SHP77 treated with DMSO at 0.1 percent for 48 hours (cell line): ENCODE results near the gene TRIM27.
"Not testable (repeated sequence)": the region's sequence is repeated elsewhere in the genome, so short reads cannot be mapped to it uniquely, and the experiment has no call there.

Experiments
- DNase-seq: peaks from one replicate; lab custom pipeline; 2025; lab: John Stamatoyannopoulos, UW

The TRIM27 gene

DNA sequence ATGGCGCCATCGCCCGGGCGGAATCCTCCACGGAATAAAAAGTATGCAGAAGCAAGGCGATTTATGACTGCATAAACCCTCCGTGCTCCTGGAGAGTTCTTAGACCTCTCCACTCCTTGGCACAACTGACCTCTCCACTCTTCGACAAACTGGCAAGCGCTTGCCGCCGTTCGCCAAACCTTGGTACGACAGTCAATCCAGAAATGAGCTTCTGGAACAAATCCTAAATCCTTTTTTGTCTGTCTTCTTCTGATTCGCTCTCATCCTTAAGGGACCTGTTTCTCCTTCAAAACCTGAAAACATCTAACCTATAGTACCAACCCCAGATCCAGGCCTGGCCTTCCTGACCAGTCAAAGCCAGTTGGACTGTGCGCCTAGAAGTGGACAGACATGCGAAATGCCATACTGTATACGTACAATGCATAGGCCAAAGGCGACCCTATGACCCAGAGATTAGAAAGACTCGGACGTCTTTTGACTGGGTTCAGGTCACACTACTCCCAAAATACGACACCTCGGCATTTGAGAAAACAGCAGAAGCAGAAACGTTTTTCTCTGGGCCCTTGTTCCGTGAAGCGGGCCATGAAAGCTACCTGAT, 59.4 kb downstream of the TRIM27 start:
- DNase-seq = peak; percentile 66

DNA sequence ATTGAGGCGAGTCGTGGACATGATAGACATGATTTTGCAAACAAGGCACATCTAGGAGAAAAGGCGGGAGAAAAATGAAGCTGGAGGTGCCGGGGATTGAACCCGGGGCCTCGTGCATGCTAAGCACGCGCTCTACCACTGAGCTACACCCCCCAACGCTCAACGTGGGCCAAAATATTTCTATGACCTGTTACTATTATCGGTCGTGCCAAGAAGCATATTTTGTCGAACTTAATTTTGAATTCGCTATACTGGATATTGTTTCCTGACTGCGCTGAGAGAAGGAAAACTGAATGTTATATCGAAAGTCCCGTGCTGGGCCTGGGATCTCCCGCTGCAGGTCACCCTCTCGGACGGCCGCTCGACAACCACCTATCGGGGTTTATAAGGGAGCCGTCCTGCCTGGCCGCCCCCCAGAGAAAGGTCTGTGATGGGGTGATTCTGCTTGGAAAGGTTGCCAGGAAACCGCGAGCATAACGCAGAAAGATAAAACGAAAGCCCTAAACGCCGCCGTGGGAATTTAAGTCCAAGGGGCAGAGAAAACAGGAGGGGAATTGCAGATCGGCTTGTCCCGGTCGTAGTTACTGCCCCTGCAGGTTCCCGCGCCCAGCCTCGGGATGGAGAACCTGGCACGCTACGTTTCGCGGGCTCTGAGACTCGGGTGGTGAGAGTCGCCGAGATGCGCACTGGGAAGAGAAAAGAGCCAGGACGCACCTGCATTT, 60.0 kb downstream of the TRIM27 start:
- DNase-seq = peak; percentile 69

DNA sequence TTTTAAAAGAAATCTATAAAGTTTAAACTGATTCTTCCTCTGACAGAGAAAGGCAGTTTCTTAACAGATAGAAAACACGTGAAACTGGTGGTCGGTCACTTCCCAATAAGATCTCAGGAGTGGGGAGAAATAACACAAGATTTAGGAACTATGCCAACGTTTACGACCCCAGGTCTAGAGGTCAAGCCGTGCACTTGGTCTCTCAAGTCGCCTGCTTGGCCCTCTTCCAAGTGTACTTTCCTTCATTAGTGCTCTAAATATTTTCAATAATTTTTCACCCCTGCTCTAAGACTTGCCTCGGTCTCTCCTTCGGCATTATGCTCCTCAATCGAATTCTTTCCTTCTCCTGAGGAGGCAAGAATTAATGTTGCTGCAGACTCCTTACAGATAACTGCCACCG, 61.7 kb downstream of the TRIM27 start:
- DNase-seq = no peak

DNA sequence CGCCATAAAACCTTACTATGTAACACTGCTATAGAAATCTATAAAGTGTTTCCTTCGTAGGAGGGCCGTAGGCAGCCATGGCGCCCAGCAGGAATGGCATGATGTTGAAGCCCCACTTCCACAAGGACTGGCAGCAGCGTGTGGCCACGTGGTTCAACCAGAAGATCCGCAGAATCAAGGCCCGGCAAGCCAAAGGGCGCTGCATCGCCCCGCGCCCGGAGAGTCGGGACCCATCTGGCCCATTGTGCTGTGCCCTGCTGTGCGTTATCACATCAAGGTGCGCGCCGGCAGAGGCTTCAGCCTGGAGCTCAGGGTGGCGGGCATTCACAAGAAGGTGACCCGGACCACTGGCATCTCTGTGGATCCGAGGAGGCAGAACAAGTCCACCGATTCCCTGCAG, 62.4 kb downstream of the TRIM27 start:
- no peak for DNase-seq

DNA sequence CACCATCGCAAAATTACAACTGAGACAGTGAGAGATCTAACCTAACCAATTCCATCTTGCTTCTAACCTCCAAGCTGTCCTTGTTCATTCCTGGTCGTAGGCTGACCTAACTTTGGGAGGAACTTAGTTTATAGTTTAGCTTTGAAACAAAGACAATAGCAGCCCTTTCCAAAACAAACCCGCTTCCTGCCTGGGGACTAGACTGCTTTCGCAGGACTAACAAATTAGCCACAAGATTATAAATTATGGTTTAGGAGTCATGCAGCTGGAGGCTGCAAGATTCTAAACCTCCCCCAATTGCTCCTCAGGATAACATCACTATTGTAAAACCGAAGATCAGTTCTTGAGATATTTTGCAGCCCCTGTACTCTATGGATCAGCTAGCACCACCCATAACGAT, 63.2 kb downstream of the TRIM27 start:
- no peak for DNase-seq

DNA sequence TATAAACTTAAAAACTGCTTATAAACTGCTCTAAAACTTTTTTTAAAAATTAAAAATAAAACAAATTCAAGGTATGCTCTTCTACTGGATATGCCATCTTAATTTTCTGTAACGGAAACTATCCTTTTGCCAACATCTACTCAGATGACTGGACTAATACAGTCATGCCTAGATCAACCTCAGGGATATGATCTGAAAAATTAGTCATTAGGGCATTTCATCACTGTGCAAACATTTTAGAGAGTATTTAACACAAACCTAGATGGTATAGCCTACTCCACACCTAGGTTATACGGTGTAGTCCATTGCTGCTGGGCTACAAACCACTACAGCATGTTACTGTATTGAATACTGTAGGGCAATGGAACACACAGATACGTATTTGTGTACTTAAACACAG, 64.8 kb downstream of the TRIM27 start:
- DNase-seq = no peak

DNA sequence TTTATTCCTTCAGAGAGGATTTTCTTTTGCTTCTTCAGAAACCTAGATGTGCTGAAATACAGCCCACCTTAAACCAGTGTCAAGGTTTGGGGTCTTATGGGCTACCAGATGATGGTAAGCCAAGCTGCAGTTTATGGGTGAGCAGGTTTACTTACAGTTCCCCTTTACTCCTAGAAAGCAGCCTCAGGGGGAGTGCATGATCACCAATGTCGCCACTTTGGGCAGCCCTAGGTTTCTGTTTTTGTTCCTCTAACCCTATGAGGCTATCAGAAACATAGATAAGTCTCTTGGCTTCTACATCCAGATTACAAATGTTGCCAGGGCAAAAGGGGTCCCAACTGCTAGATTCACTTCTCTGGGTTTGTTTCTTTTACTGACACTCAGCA, 67.2 kb downstream of the TRIM27 start:
- no peak for DNase-seq

DNA sequence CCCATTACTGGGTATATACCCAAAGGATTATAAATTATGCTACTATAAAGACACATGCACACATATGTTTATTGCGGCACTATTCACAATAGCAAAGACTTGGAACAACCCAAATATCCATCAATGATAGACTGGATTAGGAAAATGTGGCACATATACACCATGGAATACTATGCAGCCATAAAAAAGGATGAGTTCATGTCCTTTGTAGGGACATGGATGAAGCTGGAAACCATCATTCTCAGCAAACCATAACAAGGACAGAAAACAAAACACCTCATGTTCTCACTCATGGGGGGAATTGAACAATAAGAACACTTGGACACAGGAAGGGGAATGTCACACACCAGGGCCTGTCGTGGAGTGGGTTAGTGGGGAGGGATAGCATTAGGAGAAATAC, 69.4 kb downstream of the TRIM27 start:
- not testable (repeated sequence) for DNase-seq
